HG02852 (cell line): ENCODE measurements around the gene DNAH1.

Experiments used
- ATAC-seq: cut with Tn5 transposase; IDR thresholded peaks from one replicate; pipeline ENCODE4 v1.9.1; 2021; ENCODE audit warnings: mild to moderate bottlenecking, moderate library complexity; ENCODE audit not compliant: unreplicated experiment

Gene DNAH1

DNA sequence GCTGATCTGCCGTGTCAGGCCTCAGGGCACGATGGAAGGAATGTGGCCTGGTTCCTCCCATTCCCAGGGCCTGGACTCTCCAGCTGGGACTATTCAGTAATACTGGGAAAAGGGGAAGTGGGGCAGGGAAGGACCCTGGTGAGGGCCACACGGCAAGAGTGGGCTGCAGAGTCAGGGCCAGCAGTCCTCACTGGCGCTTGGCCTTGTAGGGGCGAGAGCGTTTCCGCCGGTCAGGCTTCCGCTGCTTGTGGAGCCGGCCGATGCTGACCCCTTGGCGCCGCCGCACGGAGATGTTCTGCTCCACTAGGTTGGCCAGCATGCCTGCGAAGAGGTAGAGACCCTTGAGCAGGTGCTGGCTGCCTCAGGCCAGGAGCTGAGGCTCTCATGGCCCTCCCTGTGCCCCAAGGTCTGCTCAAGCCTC lies 86.0 kb downstream of the DNAH1 start:
- ATAC-seq, result no peak

DNA sequence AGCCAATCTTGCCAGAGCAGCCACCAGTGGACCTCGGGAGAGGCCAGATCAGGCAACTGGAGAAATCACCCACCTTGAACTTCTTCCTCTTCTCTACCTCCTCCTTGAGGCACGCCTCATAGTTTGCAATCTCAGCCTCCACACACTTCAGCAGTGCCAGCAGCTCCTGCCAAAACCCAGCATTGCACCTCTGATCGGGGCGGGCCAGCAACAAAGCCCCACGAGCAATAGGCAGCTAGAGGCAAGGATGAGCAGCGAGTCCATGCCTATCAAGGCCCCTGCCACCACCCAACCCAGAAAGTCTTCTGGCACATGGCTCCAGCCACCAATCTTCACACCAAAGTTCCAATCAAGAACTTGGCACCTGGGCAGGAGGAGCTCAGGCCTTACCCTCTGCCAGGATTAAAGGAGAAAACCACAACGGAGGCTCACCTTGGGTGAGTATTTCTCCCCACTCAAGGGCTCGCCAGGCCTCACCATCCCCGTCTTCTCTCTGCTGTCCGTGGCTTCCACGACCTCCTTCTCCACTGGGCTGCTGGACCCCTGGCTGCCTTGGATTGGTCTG lies 86.7 kb downstream of the DNAH1 start:
- no peak for ATAC-seq

DNA sequence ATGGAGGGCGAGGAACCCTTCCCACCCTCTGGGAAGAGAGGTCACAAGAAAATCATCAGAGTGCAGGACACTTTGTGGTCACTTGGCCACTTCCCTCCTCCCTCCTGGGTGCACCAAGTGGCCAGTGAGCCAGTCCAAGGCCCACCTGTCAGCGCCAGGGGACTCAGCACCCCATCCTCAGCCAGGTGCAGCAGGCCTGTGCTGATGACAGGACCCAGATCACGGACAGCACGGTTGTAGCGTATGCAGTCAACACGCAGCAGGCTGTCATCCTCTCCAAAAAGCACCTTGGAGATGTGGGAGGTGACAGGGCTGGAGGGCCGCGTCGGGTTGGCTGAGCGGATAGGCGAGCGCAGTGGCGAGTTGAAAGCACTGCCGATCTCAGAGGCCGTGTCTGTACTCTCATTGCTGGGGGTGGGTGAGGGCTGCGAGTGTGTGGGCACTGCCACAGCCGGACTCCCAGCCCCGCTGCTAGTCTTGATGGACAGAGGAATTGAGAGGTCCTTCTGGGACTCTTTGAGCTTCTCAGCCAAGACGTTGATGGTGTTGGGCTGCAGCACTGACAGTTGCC lies 87.2 kb downstream of the DNAH1 start:
- ATAC-seq, result no peak

DNA sequence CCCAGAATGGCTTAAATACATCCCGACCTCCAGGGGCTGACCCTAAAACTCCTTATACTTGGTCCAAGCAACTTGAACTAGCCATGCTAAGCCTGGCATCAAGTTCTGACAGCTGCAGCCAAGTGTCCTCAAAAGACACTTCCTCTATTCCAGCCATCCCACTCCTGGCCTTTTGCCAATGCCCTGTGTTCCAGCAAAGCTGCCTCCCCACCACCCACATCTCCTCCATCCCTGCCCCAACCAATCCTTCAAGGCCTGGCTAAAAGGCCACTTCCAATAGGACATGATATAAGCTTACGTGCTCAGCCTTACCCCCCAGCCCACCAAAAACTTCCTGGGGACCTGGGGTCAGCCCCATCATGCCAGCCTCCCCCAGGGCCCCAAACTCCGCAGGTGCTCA lies 87.8 kb downstream of the DNAH1 start:
- no peak for ATAC-seq

DNA sequence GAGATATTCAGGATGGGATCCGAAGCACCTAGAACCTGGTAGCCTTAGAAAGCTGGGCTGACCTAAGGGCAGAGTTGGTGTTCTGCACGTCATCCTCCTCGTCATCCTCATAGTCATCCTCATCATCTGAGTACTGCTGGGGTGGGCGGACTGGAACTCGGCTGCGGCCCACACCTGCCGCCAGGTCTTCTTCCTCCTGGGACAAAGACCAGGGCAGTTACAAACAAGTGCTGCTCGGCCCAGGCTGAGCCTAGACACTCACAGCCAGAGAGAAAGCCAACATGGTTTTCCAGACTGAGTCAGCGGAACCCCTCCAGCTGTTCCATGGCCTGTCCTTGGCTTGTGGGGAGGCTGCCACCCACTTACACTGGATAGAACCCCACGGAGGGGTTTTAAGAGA lies 88.3 kb downstream of the DNAH1 start:
- ATAC-seq, result no peak

DNA sequence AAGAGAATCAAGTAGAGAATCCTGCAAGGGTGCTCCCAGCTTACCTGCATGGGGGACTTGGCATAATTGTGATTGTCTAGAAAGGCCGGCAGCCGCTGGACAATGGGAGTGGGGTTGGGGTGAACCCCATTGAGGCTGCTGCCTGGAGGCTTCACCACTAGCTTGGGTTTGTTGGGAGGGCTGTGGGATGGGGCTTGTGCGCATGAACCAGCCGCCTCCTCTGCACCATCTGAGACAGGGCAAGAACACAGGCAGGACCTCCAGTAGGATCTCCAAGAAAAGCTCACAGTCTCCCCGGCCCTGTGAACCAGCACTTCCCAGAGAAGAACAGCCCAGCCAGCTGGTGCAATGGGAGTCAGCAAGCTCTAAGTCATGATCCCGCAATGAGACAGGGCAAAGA lies 88.9 kb downstream of the DNAH1 start:
- ATAC-seq, result no peak

DNA sequence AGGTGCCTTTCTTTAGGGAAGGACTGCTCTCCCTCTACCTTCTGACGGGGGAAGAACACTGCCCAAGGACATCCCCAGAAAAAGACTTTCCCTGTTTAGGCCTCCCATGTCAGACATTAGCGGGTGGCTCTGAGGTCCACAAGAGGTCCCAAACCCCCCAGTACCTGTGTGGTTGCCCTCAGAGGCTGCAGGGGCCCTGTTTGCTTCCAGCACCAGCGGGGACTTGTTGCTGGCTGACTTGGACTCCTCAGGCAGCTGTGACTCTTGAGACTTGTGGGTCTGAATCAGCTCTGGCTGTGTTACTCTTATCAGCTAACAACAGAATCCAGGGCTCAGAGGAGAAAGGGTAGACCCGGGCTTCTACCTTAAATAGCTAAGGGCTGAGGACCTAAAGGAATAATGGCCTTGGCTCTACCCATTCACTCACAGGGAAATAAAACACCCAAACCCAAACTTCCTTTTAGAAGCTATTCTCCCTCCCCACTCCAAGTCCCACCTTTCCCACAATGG lies 89.5 kb downstream of the DNAH1 start:
- ATAC-seq, result no peak

DNA sequence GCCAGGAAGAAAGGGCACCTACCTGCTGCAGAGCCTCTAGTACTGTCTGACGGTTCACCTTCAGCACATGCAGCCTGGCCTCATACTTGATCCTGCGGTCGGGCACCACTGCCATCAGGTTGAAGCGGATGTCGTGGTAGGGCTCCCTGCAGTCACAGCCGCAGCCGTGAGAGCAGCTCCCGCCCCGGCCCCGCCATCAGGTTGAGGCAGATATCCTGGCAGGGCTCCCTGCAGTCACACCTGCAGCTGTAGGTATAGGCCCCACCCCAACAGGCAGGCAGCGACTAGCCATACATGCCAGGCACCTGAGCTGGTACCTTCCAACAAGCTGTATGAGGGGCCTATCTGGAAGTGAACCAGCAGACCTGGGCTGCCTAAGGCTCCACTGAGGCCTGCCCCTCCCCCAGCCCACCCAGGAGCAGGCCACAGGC lies 90.1 kb downstream of the DNAH1 start:
- ATAC-seq, result no peak

DNA sequence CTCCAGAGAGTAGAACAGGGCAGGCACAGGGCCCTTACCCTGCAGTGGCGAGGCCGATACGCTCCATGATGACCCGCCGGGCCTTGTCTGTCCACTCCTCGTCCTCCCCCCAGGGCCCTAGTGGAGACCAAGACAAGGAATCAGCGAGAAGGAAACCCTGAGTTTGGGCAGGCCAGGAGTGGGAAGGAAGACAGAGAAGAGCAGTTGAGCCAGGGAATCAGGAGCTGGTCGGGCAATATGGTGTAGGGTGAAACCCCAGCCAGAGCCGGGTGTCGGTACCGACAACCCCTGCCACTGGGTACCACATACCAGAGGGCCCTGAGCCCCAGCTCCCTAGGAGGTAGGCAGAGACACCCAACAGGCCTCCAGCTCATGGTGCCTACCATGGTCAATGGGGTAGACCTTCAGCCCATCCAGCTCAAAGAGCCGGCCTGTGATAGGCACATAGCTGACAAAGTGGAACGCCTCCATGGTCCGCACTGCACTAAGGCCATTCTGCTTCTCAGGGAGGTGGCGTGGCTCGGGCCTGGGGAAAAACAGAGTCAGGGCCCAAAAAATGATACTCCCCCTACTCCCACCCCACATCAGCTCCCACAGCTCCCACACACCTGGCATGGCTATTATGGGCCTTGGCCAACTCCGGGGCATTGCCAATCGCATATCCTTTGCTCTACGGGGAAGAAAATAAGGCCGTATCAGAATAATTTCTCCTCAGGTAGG lies 90.8 kb downstream of the DNAH1 start:
- no peak for ATAC-seq

DNA sequence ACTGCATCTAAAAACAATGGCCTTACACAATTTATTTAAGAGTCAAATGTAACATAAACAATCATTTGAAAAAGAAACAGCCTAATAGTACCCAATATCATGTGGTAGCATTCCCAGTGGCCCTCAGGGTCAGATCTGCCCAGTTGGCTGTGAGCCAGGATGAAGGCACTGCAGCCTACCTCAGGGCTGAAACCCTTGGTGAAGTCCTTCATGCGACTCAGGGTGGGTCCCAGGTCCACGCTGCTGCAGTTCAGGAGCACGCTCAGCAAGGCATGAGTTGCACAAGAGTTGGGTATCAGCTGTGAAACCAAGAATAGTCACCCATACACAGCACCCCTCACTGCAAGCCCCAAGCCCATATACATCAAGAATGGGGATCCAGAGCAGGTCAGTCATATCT lies 91.7 kb downstream of the DNAH1 start:
- ATAC-seq, result no peak

DNA sequence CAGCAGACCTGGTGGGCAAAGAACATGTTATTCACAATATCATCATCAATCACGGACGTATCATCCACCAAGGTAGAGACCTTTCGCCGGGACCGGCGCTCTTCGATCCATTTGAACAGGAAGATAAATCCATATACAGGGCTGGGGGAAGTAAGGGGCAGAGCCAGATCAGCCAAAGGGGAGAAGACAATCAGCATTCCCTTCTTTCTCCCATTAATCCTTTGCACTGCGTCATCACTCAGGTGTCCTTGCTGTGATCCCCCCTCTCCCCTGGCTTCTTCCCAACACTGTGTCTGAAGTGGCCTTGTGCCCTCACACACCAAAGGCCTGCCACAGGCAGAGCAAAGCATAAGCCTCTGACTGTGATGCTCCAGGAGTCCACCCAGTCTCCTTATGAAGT lies 92.3 kb downstream of the DNAH1 start:
- ATAC-seq, result no peak

DNA sequence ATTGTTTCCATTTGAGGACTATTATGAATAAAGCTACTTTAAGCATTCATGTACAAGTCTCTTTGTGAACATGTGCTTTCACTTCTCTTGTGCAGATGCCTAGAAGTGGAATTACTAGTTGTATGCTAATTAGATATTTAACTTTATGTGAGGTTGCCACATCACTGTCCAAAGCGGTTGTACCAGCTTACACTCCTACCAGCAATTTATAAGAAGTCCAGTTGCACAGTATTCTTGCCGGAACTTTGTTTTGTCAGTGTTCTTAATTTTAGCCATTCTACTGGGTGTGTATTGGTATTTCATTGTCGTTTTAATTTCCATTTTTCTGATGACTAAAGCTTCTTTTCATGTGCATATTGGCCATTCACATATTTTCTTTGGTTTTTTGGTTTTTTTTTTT lies 99.7 kb downstream of the DNAH1 start:
- ATAC-seq, result no peak

DNA sequence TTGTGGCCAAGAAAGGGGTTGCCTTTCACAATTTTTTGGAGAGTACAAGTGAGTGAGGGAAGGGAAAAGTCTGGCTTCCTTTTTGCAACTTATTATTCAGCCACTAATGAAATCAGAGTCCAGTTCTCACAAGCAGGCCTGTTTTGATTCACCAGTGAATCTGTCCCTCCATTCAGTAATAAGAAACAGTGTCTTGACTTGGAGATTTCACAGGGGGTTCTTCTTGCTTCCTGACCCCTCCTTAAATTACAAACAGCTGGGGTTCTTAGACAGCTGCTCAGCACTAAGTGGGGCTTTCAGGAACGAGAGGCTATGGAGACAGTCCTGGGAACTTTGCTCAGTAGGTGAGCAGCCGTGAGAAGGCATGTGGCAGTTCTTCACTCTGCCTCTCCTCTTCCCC lies 104.3 kb downstream of the DNAH1 start:
- no peak for ATAC-seq

DNA sequence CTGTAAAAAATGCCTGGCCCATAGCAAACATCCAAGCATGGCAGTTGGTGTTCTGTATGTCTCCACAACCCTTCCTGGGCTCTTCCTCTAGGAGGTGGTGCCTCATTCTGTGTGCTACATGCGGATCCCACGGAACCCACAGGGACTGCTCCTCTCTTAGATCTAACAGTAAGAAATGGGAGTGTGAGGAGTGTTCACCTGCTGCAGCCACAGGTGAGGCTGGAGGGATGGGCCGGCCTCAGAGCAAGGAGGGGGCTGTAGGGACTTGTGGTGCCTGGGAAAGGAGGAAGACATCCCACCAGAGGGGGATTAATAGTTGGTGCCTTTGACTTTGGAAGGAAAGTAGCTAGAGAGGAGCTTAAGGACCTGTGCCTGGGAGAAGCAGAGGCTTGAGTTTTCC lies 106.5 kb downstream of the DNAH1 start:
- ATAC-seq, result no peak

DNA sequence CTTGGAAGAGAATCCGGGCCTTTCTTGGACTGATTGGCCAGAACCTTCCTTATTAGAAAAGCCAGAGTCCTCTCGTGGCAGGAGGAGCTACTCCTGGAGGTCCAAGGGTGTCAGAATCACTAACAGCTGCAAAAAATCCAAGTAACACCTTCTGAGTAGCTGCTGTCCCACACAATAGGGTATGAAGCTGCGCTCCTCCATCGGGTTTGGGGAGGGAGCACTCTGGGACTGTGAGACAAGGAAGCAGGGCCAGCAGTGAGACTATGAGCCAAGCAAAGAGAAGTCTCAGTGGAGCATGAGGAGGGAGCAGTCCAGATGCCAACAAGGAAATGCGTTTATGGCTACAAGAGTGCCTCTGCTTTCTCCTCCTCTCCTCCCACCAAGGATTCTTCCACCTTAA lies 107.1 kb downstream of the DNAH1 start:
- ATAC-seq, result no peak

DNA sequence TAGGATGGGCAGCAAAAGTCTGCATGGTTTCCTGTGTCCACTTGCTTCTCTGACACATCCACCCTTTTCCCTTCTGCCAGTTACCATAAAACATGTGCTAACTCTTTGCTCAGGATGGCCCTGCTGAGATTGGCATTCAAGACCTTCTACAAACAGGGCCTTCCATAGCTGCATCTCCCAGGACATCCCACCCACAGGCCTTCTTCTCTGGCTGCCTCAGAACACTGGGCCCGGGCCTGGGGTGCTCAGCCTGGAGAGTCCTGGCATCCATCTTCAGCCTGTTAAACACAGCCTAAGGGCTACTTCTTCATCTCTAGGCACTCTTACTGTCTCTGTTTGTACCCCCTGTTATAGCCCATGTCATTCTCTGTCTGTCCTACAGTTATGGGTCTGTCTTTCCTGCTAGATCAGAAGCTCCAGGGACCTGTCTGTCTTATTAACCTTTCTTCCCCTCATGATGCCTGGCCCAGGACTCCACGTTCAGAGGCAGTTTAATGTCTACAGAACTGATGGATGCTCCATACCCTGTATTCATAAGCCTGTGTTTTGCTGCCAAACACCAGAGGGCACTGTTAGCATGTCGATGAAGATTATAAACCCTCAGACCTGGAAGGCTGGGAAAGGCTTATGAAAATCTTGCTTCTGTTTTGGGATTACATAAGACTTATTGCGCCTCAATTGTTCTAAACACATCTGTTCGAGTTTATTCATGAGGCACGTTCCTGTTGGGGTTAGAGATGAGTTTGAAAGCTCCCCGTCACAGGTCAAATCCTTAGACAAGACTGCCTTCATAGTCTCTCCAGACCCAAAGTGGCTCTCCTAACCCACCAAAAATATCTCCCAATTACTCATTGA lies 112.3 kb downstream of the DNAH1 start:
- ATAC-seq, result no peak

DNA sequence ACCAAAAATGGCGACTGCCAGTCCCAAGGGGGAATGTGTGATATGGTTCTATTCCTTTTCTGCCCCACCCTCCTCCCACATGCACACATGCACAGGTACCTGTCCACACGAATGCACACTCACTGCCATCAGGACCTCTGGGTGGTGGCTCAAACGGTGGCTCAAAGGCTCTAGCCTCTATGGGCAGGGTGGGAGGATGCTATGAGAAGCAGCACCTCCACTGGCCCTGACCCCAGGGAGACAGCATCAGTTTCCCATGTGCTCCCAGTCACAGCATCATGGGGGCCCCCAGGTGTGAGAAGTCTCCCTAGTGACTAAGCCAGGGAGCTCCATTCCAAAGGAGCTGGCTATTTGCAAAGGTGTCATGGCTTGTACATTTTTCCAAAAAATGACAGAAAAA lies 112.9 kb downstream of the DNAH1 start:
- ATAC-seq, result no peak

DNA sequence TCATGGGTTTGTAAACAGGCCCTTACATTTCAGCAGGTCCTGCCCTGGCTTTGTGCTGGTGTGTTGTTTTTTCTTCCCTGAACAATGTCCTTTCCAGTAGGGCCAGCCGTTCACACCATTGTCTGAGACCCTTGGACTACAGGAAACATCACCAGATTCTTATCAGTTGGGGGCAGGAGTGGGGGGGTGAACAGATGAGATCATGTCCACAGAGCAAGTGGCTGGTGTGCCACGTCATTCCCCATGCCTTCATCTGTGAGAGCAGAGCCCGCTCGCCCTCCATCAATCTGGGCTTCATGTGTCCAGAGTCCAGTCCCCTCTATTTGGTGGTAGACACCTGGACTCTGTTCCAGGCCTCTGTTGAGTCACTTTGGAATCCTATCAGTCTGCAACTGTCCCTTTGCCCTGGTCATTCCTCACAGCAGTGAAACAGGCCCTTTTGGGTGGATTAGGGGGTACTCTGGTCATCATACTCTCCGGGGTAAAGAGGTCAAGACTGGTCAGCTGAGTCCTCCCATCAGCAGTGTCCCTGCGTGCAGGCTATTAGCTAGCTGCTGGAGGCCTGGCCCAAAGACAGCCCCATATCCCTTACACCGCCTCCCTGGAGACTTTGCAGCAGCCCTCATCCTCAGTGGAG lies 113.8 kb downstream of the DNAH1 start:
- no peak for ATAC-seq

DNA sequence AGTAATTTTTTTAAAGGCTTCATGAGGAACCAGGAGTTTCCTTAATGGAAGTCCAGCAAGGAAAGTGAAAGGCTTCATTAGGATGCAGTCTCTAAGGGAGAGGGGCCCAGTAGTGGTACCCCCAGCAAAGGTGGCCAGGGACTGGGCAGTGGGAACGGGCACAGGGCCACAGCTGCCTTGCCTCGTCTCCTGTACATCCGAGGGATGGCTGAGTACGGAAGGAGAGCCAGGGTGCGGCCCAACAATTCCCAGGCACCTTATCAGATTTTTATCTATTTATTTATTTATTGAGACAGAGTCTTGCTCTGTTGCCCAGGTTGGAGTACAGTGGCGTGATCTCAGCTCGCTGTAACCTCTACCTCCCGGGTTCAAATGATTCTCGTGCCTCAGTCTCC lies 114.3 kb downstream of the DNAH1 start:
- no peak for ATAC-seq

DNA sequence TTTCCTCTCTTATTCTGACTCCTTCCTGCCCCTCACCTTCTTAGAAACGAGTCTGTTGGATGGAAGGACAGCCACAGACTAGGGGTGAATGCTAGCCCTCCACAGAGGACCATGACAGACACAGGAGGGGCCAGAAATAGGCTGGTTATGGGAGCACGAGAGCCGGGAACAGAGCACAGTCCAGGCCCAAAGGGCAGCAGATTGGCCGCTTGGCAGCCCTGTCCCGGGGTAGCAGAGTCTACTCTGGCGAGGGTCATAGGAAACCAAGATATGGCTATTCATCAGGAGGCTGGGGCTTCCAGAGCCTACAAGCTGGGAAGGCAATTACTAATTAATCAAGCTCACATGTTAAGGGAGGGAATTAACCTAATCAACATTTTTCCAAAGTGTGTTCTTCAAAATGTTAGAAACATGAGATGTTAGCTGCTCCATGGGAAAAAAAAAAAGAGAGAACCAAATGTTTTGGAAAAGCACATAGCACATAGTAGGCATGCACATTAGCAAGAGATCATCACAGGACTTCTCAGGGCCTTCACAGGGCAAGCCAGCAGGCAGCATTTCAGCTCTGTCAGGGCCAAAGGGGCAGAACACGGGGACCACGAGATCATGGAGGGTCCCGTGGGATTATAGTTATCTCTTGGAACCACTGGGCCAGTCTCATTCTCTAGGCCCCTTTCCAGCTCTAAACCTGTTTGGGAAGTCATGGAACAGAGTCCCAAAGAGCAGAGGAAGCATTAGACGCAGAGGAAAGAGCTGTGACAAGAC lies 115.5 kb downstream of the DNAH1 start:
- ATAC-seq, result no peak
